Hypothalamus (tissue), 51 donors: Measurements from ENCODE around the gene SPRY4.
"Not testable (repeated sequence)": the region's sequence is repeated elsewhere in the genome, so short reads cannot be mapped to it uniquely, and the experiment has no call there.

ENCODE experiments used
- DNase-seq, 51 donors: peaks; one replicate each; lab custom pipeline; 2025; lab: John Stamatoyannopoulos, UW

Gene SPRY4, protein sequence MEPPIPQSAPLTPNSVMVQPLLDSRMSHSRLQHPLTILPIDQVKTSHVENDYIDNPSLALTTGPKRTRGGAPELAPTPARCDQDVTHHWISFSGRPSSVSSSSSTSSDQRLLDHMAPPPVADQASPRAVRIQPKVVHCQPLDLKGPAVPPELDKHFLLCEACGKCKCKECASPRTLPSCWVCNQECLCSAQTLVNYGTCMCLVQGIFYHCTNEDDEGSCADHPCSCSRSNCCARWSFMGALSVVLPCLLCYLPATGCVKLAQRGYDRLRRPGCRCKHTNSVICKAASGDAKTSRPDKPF

GRCh38 chr5:142324871-142325724 lies at the start of gene SPRY4:
Gene SPRY4 (minus strand): TSS chr5:142325021. CDS start chr5:142315108, 9,913 bp downstream.
- peak; percentile 16 to 93 (median 80) for DNase-seq

- no peak for DNase-seq
Measured at GRCh38 chr5:142368529-142368928, 43.7 kb upstream of the SPRY4 start.

- DNase-seq, result no peak
Measured at GRCh38 chr5:142366007-142366406, 41.2 kb upstream of the SPRY4 start.

DNA sequence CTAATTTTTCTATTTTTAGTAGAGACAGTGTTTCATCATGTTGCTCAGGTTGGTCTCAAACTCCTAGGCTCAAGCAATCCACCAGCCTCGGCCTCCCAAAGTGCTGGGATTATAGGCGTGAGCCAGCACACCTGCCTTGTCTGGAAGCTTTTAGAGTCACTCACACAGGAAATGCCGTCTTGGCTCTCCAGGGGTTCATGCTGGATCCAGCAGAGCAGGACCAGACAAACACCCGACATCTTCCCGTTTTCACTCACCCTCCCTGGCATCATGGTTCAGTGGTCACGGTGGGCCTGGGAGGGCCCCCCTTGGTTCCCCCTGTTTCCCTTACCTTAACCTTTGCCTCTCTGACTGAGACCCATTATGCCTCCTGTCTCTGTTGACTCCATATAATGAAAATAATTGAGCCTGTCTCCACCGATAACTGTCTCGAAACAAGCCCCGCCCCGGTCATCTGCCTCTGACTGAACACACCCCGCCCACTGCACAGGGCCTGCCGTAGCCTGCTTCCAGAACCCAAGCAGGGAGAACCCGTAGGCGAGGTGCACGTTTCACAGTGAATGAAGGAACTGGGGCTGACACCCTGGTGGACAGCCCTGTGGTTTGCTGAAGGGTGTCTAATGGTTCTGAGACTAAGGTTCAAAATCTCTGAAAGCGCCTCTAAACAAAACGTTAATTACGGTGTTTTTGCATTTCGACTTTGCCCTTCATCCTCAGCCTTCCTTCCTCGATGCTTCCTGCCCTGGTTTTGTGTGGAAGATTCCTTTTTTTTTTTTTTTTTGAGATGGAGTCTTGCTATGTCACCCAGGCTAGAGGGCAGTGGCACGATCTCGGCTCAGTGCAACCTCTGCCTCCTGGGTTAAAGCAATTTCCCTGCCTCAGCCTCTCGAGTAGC lies 39.7 kb upstream of the SPRY4 start:
- no peak for DNase-seq

DNA sequence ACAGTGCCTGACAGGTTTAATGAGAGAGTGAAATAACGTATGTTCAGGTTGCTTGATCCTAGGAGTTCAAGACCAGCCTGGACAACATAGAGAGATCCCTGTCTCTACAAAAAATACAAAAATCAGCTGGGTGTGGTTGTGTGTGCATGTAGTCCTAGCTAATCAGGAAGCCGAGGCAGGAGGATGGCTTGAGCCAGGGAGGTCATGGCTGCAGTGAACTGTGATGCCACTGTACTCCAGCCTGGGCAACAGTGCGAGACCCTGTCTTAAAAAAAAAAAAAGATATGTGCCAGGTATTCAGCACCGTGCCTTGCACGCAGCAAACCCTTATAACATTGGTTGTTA lies 38.8 kb upstream of the SPRY4 start:
- DNase-seq, result no peak

DNA sequence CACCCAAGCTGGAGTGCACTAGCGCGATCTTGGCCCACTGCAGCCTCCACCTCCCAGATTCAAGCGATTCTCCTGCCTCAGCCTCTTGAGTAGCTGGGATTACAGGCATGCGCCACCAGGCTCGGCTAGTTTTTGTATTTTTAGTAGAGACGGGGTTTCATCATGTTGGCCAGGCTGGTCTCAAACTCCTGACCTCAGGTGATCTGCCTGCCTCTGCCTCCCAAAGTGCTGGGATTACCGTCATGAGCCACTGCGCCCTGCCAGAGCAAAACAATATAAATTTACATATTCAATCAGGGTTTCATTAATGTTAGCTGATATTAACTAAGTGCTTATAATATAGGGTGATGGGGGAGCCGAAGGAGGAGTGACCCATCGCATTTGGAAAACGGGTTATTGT lies 37.4 kb upstream of the SPRY4 start:
- DNase-seq, result not testable (repeated sequence)

DNA sequence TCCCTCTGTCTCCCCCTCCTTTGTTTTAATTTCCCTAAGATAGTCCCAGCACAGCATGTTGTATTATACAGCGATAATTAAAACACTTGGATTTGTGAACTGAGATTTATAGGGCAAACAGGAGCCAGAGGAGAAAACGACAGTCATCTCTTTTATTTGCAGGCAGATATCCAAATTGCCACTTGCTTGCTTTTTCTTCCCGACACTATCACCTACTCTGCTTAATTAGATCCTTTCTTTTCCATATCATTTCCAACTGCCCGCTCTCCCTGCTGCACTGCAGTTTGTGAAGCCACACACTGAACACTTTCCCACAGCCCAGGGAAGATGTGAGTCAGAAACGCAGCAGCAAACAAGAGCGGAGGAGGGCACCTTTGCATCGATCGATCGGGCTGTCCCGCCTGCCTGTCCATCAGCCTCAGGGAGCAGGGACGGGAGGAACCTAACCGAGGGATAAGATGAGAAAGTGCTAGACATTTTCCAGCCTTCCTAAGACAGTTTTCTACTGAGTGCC lies 35.8 kb upstream of the SPRY4 start:
- DNase-seq, result peak in 12 of 51 donors; percentile 1 to 27 (median 9)

DNA sequence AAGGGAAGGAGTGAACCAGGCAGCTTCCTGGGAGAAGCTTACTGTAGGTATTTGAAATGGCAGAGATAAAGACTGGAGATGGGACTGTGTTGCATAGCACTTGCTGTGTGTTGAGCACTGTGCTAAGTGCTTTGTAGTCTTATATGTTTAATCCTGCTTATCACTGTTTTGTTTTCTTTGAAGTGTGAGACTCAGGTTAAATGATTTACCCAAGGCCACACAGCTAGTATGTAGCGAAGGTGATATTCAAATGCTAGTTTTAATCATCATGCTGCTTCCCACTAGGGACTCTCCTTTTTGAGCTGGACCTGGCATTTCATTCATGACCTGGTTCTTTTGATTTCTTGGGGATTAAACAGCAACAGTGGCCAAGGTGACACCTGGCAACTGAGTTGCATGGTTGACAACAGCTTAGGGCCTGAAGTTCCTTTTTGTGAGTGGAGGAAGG lies 35.3 kb upstream of the SPRY4 start:
- peak in 1 of 51 donors; percentile 2 for DNase-seq

- DNase-seq, result no peak
Measured at GRCh38 chr5:142358648-142359047, 33.8 kb upstream of the SPRY4 start.

GRCh38 chr5:142358121-142358520 lies 33.3 kb upstream of the SPRY4 start:
- no peak for DNase-seq

- DNase-seq, result no peak
Measured at GRCh38 chr5:142357469-142358090, 32.8 kb upstream of the SPRY4 start.

- peak in 49 of 51 donors; percentile 23 to 84 (median 57) for DNase-seq
Measured at GRCh38 chr5:142356716-142357468, 32.1 kb upstream of the SPRY4 start.

DNA sequence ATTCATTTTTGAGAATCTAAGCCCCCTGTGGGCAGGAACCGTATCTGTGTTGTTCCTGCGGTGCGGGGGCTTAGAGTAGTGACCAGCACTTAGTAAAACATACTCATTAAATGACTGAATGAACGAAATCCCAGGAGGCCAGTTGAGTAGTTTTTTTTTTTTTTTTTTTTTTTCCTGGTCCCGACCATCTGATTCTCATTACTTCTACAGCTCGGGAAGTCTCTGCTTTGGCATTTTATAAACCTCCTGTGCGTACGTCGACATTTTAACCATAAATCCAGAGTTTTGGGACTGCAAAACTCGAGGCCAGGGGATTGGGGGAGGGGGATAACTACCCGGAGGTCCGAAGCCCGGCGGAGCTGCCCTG lies 31.5 kb upstream of the SPRY4 start:
- no peak for DNase-seq

DNA sequence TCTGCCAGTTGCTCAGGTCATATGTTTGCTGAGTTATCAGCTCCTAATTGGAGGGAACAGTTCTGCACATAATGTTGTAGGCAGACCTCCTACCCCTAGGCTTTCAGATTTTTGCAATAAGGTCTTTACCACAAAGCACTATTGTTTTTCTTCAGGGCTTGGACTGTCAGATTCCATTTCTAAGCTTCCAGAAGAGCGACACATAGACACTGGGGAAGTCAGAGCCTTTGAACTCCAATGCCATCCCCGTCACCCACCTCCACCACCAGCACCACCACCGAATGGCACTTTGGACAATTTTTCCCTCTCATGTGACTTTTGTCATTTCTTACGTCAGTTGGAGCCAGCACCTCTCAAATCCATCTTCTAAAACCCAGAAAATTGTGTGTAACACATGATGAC lies 28.3 kb upstream of the SPRY4 start:
- DNase-seq, result no peak

- DNase-seq, result no peak
Measured at GRCh38 chr5:142350021-142350420, 25.2 kb upstream of the SPRY4 start.

DNA sequence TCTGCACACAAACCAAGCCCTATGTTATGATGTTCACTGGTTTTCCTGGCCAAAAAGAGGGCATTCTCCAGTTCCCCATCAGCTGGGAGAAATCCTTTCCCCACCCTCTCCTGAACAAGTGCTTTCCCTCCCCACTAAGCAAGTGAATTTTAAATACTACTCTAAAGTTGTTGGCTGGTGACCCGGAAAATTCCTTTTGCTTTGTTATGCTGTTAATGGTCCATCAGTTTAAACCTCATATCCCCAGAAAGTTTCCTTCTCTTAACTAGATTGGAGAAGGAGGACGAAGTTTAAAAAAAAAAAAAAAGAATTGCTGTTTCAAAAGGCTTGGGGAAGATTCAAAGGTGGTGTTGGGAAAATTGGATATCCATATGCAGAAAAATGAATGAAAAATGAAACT lies 21.9 kb upstream of the SPRY4 start:
- no peak for DNase-seq

DNA sequence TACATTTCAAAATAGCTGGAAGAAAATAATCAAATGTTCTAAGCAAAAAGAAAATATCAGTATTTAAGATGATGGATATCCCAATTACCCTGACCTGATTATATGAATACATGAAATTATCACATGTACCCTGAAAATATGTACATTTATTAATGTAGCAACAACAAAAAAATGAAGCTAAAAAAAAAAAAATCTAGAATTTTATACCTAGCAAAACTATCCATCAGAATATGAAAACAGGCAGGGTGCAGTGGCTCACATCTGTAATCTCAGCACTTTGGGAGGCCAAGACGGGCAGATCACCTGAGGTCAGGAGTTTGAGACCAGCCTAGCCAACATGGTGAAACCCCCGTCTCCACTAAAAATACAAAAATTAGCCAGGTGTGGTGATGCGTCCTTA lies 20.1 kb upstream of the SPRY4 start:
- DNase-seq, result not testable (repeated sequence)

DNA sequence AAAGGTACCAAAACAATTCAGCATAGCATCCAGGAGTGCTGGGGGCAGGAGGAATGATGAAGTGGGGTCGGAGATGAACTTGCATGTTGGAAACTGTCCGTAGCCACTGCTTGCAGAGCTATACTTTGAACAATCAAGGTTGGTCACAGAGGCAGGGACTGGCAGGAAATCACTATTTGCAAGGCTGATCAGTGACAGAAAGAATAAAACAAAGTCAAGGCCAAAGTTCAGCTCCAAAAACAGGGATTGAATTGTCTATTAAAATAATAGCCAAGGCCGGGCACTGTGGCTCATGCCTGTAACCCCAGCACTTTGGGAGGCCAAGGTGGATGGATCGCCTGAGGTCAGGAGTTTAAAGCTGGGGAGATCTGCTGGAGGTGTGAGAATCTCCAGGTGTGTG lies 18.7 kb upstream of the SPRY4 start:
- DNase-seq, result no peak

GRCh38 chr5:142342128-142342981 lies 17.5 kb upstream of the SPRY4 start:
- DNase-seq, result no peak
